Activated CD8-positive, alpha-beta T cell treated with anti-CD3 and anti-CD28 coated beads for 36 hours (primary cell): ENCODE data around the gene KCNH6. TPM values are rescaled to one million over a fixed set of nuclear protein-coding genes. Genes with fewer than 3 reads are reported as not detected.

ENCODE experiments used
- ATAC-seq: fragments of 200-7000 bp; cut with Tn5 transposase; one replicate; pipeline ENCODE4 v1.10.0; 2021; ENCODE audit warnings: mild to moderate bottlenecking, moderate library complexity
- CTCF ChIA-PET: fragments of 350-600 bp; sonication (Branson Sonifier 250); formaldehyde crosslinking; loops from one replicate; lab custom pipeline; 2021; ENCODE audit warnings: antibody characterized with exemption; lab: Charles Lee
- POLR2A ChIA-PET: fragments of 350-600 bp; sonication (Branson Sonifier 250); formaldehyde crosslinking; loops from one replicate; lab custom pipeline; 2021; ENCODE audit warnings: antibody characterized with exemption; lab: Charles Lee
- DNase-seq: peaks from one replicate; pipeline ENCODE4 v3.0.0-alpha.2; 2020
- H3K27ac Mint-ChIP-seq: one replicate; pipeline ENCODE4 v1.8.0; 2021; ENCODE audit warnings: mild to moderate bottlenecking, mixed read lengths
- H3K27me3 Mint-ChIP-seq: one replicate; pipeline ENCODE4 v1.8.0; 2021; ENCODE audit warnings: mixed read lengths
- H3K36me3 Mint-ChIP-seq: one replicate; pipeline ENCODE4 v1.8.0; 2021; ENCODE audit warnings: low read depth, mixed read lengths
- H3K4me1 Mint-ChIP-seq: one replicate; pipeline ENCODE4 v1.8.0; 2021; ENCODE audit warnings: low read depth, mixed read lengths
- H3K4me3 Mint-ChIP-seq: one replicate; pipeline ENCODE4 v1.8.0; 2021; ENCODE audit warnings: mild to moderate bottlenecking, moderate library complexity, mixed read lengths
- H3K9me3 Mint-ChIP-seq: one replicate; pipeline ENCODE4 v1.8.0; 2021; ENCODE audit warnings: mixed read lengths
- CTCF ChIP-seq: fragments of 200-600 bp; IDR thresholded peaks from one replicate; pipeline ENCODE4 v1.8.0; 2022; ENCODE audit warnings: antibody characterized with exemption, mild to moderate bottlenecking
- intact Hi-C: fragments of 100-400 bp; cut with micrococcal nuclease; formaldehyde crosslinking; loops from one replicate; pipeline ENCODE4 v1.10.0; 2022
- total RNA-seq, 2 experiments: library from RNA; stranded (reverse); gene quantifications; one replicate each; pipeline ENCODE4 v1.2.3, GENCODE V29; 2021

Gene KCNH6
- total RNA-seq, 2 experiments from 2014 or later, result not detected

- Mint-ChIP-seq H3K27ac (no peak overlapping the region), H3K4me3 (no peak overlapping the region), H3K4me1 (no peaks in the 10 kb centered on the region), H3K27me3 (no peaks in the 10 kb centered on the region), H3K36me3 (no peaks in the 10 kb centered on the region), H3K9me3 (no peaks in the 10 kb centered on the region)
- intact Hi-C loops, result no loop called here
- DNase-seq (no peak), ATAC-seq (no peak)
- TF ChIP-seq CTCF, result no peak
- CTCF ChIA-PET, result interaction anchor here (0.7 to 1.6 kb wide), 2 partner anchors 15 to 68 kb away, joined by 3 to 4 read pairs; no protein-coding TSS in a partner anchor
- POLR2A ChIA-PET, result no interaction called here
These were observed 28.7 kb upstream of the KCNH6 start for GRCh38 chr17:63494300-63494928.

GRCh38 chr17:63495491-63495890, 27.7 kb upstream of the KCNH6 start:
- H3K9me3 Mint-ChIP-seq, result no peaks in the 10 kb centered on the region
- H3K27ac Mint-ChIP-seq, result no peak overlapping the region
- intact Hi-C loops, result no loop called here
- no peaks in the 10 kb centered on the region for H3K4me1 Mint-ChIP-seq
- no peak overlapping the region for H3K4me3 Mint-ChIP-seq
- no peak for ATAC-seq
- POLR2A ChIA-PET, result no interaction called here
- TF ChIP-seq CTCF, result no peak
- CTCF ChIA-PET, result interaction anchor here (1.6 to 2.5 kb wide), 2 partner anchors 70 kb away, joined by 4 to 14 read pairs; no protein-coding TSS in a partner anchor
- no peak for DNase-seq
- no peaks in the 10 kb centered on the region for H3K36me3 Mint-ChIP-seq
- H3K27me3 Mint-ChIP-seq, result no peaks in the 10 kb centered on the region

GRCh38 chr17:63496177-63496576, 27.0 kb upstream of the KCNH6 start:
- H3K4me1 Mint-ChIP-seq, result no peaks in the 10 kb centered on the region
- ATAC-seq (no peak), DNase-seq (no peak)
- no peaks in the 10 kb centered on the region for H3K9me3 Mint-ChIP-seq
- ChIA-PET POLR2A (no interaction called here), CTCF (interaction anchor here (2.1 to 2.5 kb wide), 2 partner anchors 18 to 71 kb away, joined by 5 to 14 read pairs; no protein-coding TSS in a partner anchor)
- no peaks in the 10 kb centered on the region for H3K27me3 Mint-ChIP-seq
- H3K27ac Mint-ChIP-seq, result no peak overlapping the region
- H3K4me3 Mint-ChIP-seq, result no peak overlapping the region
- TF ChIP-seq CTCF, result no peak
- H3K36me3 Mint-ChIP-seq, result no peaks in the 10 kb centered on the region
- intact Hi-C loops, result no loop called here

GRCh38 chr17:63496663-63497400, 26.3 kb upstream of the KCNH6 start:
- POLR2A ChIA-PET, result no interaction called here
- intact Hi-C loops, result no loop called here
- Mint-ChIP-seq H3K4me1 (no peaks in the 10 kb centered on the region), H3K27ac (no peak overlapping the region), H3K9me3 (no peaks in the 10 kb centered on the region), H3K4me3 (no peak overlapping the region), H3K27me3 (peaks cover 5% of the 10 kb centered on the region), H3K36me3 (no peaks in the 10 kb centered on the region)
- no peak for DNase-seq
- CTCF ChIA-PET, result interaction anchor here (2.1 to 2.5 kb wide), 2 partner anchors 19 to 71 kb away, joined by 5 to 14 read pairs; no protein-coding TSS in a partner anchor
- no peak for TF ChIP-seq CTCF
- no peak for ATAC-seq
